ENCODE measurements around the gene RECQL5. TPM values are rescaled to one million over a fixed set of nuclear protein-coding genes. Genes with fewer than 3 reads are reported as not detected.
A peak's percentile ranks its signal among the peaks of the same experiment; 100 is the strongest.

Gene RECQL5
- total RNA-seq, 1 experiment from 2014 or later, result 46.1 TPM

DNA sequence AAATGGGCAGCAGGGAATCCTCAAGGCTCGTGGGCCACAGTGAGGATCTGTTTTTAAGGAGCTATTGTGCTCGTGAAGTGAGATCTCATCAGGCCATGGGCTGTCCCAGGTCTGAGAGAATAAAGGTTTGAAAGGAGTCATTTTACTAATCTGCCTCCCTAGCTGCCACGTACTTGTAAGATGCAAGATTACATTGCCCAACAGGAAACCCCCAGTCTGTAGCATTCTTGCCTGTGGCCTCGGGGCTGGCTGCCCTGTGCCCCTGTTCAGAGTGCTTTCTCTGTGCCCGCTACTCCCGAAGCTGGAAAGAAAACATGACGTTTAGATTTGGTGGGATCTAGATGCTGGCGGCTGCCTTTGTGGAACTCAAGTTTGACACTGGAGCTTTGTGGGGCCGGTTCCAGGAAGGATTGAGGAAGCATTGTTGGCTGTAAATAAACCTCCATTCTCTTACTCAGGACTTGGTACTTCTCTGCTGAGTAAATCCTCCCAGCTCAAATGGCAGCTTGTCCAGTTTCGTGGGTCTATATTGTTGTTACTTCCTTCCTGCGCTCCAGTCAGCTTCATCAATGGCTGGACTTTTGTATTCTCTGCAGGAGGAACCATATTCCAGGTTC, 21.4 kb upstream of the RECQL5 start:
- no peaks in the 10 kb centered on the region for H3K27me3 ChIP-seq (ENCODE audit: control insufficient read depth, insufficient read depth, low read length)
- intact Hi-C loops (cut with micrococcal nuclease; ENCODE audit: unreplicated experiment) (no loop called here), in situ Hi-C loops (cut with HindIII; ENCODE audit: low pct_unique_long_range_greater_than_20kb, low sequenced_read_pairs) (no loop called here)
- H3K4me3 ChIP-seq (ENCODE audit: low read depth in 2 of 2, low read length in 2 of 2), result no peak overlapping the region
- peaks cover 38% of the 10 kb centered on the region for H3K4me1 ChIP-seq (ENCODE audit: control insufficient read depth, insufficient read depth, low read length)
- ATAC-seq (no peak), DNase-seq (ENCODE audit: low read depth, low spot score) (no peak)
- H3K27ac ChIP-seq (ENCODE audit: low read length), result no peak overlapping the region
- ChIA-PET POLR2A (no interaction called here), CTCF (interaction anchor here (0.6 kb wide), 2 partner anchors 30 to 371 kb away, joined by 3 to 4 read pairs; no protein-coding TSS in a partner anchor)
- no peaks in the 10 kb centered on the region for H3K36me3 ChIP-seq (ENCODE audit: control insufficient read depth, insufficient read depth, low read length)
- TF ChIP-seq, protein P1, sequence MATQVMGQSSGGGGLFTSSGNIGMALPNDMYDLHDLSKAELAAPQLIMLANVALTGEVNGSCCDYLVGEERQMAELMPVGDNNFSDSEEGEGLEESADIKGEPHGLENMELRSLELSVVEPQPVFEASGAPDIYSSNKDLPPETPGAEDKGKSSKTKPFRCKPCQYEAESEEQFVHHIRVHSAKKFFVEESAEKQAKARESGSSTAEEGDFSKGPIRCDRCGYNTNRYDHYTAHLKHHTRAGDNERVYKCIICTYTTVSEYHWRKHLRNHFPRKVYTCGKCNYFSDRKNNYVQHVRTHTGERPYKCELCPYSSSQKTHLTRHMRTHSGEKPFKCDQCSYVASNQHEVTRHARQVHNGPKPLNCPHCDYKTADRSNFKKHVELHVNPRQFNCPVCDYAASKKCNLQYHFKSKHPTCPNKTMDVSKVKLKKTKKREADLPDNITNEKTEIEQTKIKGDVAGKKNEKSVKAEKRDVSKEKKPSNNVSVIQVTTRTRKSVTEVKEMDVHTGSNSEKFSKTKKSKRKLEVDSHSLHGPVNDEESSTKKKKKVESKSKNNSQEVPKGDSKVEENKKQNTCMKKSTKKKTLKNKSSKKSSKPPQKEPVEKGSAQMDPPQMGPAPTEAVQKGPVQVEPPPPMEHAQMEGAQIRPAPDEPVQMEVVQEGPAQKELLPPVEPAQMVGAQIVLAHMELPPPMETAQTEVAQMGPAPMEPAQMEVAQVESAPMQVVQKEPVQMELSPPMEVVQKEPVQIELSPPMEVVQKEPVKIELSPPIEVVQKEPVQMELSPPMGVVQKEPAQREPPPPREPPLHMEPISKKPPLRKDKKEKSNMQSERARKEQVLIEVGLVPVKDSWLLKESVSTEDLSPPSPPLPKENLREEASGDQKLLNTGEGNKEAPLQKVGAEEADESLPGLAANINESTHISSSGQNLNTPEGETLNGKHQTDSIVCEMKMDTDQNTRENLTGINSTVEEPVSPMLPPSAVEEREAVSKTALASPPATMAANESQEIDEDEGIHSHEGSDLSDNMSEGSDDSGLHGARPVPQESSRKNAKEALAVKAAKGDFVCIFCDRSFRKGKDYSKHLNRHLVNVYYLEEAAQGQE (IDR thresholded peaks at IDR 0.05; ENCODE audit: insufficient read depth in 1 of 2, low read depth in 2 of 2, low read length in 1 of 2), result no peak
- TF ChIP-seq, protein P2, sequence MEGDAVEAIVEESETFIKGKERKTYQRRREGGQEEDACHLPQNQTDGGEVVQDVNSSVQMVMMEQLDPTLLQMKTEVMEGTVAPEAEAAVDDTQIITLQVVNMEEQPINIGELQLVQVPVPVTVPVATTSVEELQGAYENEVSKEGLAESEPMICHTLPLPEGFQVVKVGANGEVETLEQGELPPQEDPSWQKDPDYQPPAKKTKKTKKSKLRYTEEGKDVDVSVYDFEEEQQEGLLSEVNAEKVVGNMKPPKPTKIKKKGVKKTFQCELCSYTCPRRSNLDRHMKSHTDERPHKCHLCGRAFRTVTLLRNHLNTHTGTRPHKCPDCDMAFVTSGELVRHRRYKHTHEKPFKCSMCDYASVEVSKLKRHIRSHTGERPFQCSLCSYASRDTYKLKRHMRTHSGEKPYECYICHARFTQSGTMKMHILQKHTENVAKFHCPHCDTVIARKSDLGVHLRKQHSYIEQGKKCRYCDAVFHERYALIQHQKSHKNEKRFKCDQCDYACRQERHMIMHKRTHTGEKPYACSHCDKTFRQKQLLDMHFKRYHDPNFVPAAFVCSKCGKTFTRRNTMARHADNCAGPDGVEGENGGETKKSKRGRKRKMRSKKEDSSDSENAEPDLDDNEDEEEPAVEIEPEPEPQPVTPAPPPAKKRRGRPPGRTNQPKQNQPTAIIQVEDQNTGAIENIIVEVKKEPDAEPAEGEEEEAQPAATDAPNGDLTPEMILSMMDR (IDR thresholded peaks at IDR 0.05), result no peak
- no peak for TF ChIP-seq SIN3A (IDR thresholded peaks at IDR 0.05; ENCODE audit: borderline replicate concordance, insufficient read depth, low read depth, low read length)
- TF ChIP-seq TCF7L2 (IDR thresholded peaks at IDR 0.05; ENCODE audit: low read depth, low read length), result no peak
- TF ChIP-seq POLR2AphosphoS5 (IDR thresholded peaks at IDR 0.05; ENCODE audit: low read depth, low read length), result no peak
- no peaks in the 10 kb centered on the region for H3K9me3 ChIP-seq (ENCODE audit: control insufficient read depth, insufficient read depth, low read depth, low read length)
- no TSS peak for BruUV-seq (replicated peaks)

DNA sequence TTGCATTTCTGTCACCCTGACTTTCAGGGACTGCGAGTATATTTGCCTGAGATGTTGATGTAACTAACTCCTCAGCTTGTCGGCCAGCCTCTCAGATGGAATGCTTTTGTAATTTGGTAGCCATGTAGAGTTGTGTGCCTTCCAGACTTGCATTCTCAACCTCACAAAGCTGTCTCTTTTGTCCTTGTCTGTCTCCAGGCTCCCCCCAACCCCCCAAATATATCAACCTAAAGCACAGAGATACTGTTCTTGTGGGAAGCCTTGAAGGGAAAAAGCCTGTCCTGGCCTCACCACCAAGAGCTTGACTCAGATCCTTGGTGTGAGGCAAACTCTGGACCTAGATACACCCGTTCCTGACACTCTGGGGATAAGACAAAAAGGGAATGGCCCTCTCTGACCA, 18.5 kb upstream of the RECQL5 start:
- BruUV-seq (replicated peaks), result no TSS peak
- Histone ChIP-seq H3K4me3 (ENCODE audit: low read depth in 2 of 2, low read length in 2 of 2) (no peak overlapping the region), H3K27ac (ENCODE audit: low read length) (0 out of 2 replicates have a peak overlapping the region, but pooled peaks have one; percentile 10), H3K27me3 (ENCODE audit: control insufficient read depth, insufficient read depth, low read length) (no peaks in the 10 kb centered on the region), H3K36me3 (ENCODE audit: control insufficient read depth, insufficient read depth, low read length) (no peaks in the 10 kb centered on the region), H3K9me3 (ENCODE audit: control insufficient read depth, insufficient read depth, low read depth, low read length) (no peaks in the 10 kb centered on the region), H3K4me1 (ENCODE audit: control insufficient read depth, insufficient read depth, low read length) (peaks cover 26% of the 10 kb centered on the region)
- CTCF ChIA-PET, result interaction anchor here (1.0 kb wide), 1 partner anchor 63 kb away, joined by 9 read pairs; no protein-coding TSS in a partner anchor
- POLR2A ChIA-PET, result no interaction called here
- in situ Hi-C loops (cut with HindIII; ENCODE audit: low pct_unique_long_range_greater_than_20kb, low sequenced_read_pairs), result no loop called here
- ATAC-seq (no peak), DNase-seq (ENCODE audit: low read depth, low spot score) (no peak)
- intact Hi-C loops (cut with micrococcal nuclease; ENCODE audit: unreplicated experiment), result no loop called here
- no peak for TF ChIP-seq SIN3A (IDR thresholded peaks at IDR 0.05; ENCODE audit: borderline replicate concordance, insufficient read depth, low read depth, low read length)
- TF ChIP-seq, protein P2 (IDR thresholded peaks at IDR 0.05), result no peak
